GM21515 (cell line): ENCODE results near the gene TTLL7.

ENCODE experiments used
- ATAC-seq: cut with Tn5 transposase; IDR thresholded peaks from one replicate; pipeline ENCODE4 v1.9.1; 2021; ENCODE audit not compliant: unreplicated experiment

Gene TTLL7

GRCh38 chr1:83889707-83890106 lies 109.2 kb downstream of the TTLL7 start:
- ATAC-seq: no peak

- no peak for ATAC-seq
Measured at GRCh38 chr1:83887483-83887882, 111.4 kb downstream of the TTLL7 start.

DNA sequence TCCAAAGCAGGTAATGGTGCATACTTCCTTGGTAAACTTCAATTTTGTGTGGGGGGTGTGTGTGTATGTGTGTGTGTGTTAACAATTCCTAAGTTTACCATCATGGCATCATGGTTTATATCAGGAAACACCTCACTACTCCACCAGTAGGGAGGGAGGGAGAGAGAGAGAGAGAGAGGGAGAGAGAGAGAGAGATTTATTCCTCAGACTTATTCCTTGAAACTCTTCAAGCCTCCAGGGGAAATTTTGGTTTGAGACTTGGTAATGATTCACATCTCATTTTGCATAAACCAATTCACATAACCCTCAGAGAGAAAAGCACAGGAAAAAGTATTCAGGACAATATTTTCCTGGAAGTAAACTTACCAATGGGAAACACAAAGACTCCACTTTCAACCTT lies 115.0 kb downstream of the TTLL7 start:
- no peak for ATAC-seq

DNA sequence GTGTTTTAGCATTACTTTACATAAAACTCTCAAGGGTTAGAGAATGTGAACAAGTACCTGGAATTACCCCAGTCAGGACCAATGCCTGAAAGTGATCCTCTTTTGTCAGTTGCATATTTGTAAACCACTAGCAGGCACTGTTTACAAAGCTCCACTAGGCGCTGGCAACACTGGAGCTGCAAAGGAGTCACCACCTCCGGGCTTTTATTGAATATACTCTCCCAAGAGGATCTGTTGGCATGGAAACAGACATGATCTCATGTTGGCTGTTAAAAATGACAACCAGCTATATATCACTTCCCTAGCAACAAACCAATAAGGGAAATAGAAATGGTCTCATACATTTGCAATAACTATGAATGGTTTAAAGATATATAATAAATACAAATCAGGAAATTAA lies 116.0 kb downstream of the TTLL7 start:
- ATAC-seq: no peak

- ATAC-seq: no peak
Measured at GRCh38 chr1:83872515-83872914, 126.4 kb downstream of the TTLL7 start.

DNA sequence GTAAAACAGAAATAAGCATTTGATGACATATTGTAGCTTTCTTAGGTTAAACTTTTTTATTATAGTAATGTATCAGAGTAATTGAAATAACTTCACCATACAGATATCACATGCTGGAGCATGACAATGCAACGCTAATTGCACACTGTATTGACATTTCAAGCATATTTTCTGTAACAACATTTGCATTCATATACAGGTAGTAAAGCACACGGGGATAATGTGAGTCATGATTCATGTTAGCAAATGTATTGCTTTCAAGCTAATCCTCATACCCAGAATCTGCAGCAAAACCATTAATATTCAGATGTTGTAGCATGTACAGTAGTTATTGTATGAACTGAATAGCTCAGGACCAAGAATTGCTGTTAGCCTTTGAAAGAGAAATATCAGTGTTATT lies 133.9 kb downstream of the TTLL7 start:
- no peak for ATAC-seq

DNA sequence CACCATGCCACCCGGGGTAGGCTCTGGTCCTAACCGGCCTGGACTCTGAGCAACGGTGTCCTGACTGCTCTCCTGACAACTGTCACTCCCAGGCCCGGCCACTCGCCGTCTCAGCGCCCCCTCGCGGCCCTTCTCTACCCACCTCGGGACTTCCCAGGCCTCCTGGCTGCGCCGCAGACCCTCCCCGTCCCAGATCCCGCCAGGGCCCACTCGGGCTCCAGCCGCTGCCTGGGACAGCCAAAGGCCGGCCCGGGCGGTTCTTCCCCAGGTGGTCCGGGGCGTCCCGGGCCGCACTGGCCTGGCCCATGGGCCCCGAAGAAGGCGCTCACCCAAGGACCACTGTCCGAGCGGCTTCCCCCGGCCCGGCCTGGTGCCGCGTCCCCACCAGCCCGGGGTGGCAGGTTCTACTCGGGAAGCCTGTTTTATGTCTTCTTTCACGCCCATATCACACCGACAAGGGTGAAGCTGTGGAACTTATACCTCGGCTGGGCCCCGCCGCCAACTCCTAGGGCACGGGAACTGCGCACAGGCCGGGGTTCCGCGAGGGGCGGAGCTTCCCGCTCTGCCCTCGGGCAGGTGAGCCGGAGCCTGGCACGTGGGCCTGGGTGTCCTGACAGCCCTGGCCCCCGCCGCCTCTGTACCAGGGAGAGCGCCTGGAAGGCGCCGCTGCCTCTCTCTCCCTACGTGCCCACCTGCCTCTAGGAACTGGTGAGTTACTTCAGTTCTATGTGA lies 138.3 kb downstream of the TTLL7 start:
- peak; percentile 94 for ATAC-seq

- ATAC-seq: no peak
Measured at GRCh38 chr1:83857716-83858115, 141.2 kb downstream of the TTLL7 start.

DNA sequence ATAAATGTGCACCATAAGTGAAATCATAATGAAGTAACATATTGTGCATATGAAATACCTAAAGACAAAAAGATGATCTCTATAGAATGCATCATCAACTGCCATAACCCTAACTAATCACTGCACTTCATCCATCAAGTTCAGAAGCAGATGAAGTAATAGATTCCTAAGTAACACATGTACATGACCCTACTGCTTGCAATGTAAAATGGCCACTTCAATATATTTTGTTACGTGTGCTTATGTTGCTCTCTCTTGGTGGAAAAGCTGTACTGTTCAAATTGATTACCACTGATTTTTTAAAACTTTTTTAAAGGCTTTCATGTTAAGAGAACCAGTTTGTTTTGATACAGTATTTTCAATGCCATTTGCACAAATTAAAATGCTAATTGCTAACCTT lies 141.8 kb downstream of the TTLL7 start:
- ATAC-seq: no peak

DNA sequence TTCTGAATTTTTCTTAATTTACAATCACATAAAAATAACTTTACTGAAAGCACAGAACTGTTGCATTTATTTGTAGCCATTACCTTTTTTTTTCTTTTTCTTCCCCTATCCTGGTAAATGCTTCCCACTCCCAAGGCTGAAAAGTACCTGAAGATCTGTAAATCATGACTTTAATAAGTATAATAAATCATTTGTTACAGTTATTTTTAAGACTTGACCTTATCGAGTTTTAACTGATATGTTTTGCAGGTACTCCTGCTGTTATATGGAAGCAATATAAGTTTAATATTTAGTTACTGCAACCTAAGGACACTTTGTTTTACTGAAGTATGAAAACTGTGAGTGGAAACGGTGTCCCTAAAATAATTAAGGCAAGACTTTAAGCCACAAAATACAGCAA lies 142.6 kb downstream of the TTLL7 start:
- no peak for ATAC-seq

DNA sequence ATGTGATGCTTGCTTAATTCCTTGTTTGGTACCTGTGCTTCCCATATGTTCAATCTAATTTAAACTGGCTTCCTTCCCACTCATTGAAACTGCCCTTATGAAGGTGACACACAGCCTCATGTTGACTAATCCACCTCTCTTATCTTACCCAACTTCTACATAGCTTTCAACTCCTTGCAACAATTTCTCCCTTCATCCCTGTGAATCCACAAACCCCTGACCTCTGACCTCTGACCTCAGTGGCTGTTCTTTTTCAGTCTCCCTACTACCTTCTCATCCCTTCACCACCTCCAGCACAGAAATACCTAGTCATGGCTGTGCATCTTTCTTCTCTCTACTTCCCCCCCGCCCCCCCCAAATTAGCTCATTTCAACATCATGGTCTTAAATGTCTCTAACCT lies 144.5 kb downstream of the TTLL7 start:
- no peak for ATAC-seq

DNA sequence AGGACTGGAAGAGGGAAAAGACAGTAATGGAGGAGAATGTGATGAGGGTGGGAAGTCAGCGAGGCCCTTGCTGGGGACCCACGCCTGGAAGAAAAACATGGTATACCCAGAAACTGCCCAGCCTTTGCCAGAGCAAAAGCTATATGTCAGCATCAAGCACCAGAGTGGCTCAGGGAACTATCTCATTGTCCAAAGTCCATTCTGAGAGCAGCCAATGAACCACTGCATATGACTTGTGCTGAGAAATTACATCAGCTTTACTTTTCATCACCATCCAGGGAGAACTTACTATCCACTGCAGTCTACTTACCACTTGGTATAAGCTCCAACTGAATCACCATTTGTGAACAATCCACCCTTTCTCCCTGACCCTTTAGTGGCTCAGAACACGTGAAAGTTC lies 148.1 kb downstream of the TTLL7 start:
- ATAC-seq: no peak

- ATAC-seq: no peak
Measured at GRCh38 chr1:83849191-83850061, 149.5 kb downstream of the TTLL7 start.

DNA sequence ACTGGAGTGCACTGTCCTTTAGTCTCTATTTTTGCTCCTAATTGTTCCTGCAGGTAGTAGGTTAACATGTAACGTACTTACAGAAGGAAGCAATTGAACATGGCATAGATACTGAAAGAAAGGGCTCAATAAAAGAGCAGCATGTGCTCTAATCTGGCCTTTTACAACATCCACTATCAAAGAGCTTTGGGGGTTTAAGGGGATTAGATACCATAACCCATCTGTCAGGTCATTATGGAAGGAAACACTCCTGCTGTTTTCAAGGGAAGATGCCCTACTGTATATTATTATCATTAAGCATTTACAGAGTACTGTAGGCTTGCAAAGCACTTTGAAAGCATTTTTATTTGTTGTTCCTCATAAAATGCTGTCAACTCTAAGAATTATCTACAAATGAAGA lies 152.8 kb downstream of the TTLL7 start:
- ATAC-seq: no peak

DNA sequence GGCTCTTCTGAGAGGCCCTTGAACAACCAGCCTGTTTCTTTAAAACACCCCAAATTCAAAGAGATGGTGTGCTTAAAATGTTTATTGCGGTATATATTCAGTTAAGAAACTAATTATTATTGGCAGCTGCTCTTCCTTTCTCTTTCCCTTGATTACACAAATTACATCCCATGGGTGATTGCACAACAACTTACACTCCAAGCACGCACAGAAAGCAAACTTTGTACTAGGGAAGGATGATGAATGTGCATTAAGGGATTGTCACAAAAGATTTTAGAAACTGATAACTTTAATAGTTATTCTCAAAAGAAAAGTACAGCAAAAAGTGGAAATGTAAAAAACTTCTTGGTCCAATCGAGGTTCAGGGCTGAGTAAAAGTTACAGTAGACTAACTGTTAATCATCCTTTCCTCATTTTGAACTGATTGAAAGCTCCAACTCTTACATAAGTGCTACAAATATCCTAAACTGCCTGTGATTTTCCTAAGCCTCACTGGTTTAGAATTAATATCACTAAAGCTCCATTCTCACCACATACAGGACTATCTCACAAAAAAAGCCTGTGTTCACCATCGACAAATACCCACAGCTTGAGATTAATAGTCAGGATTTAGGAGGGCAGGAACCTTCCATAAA lies 153.4 kb downstream of the TTLL7 start:
- no peak for ATAC-seq

- ATAC-seq: no peak
Measured at GRCh38 chr1:83844546-83844945, 154.4 kb downstream of the TTLL7 start.

DNA sequence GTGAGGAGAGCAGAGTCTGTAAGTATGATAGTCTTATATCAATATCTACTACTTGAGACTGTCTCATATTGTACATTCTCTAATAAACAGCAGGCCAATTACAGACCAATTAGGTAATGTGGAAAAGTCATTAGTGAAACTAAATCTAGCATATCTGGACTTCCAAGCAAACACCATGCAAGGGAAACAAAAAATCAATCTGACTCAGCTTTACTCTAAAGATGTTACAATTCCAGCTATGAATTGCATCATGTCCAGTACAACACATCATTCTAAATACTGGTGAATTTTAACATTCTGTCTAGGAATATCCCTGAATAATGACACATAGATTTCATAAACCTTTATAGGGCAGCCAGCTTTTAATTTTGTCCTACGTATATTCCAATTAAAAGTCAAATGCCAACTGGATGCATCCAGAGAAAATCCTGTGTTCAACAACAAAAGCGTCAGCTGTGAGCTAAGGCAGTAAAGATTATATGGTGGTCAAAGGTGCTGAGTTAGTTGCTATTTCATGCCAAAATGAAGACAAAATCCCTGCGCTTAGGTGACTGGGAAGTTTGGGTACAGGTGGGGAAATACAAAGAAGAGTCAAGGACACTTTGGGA lies 159.3 kb downstream of the TTLL7 start:
- no peak for ATAC-seq

DNA sequence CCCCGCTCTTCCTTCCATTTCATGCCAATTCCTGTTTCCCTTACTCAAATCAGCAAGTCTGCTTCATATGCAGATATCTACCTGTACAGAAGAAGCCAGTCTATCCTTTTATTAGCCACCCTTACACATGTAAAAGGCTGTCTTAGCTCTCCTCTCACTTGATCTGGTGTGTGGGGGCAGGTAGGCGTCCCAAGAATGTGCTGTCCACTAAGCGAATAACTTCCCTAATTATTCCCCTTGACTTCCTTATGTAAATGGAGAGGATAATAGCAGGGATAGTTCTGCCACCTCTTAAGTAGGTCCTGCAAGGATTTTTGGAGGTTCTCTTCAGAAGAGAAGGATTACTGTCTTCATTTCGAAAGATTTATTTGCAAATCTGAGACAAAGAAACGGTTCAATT lies 160.4 kb downstream of the TTLL7 start:
- ATAC-seq: no peak

- ATAC-seq: no peak
Measured at GRCh38 chr1:83836543-83836942, 162.4 kb downstream of the TTLL7 start.

- ATAC-seq: no peak
Measured at GRCh38 chr1:83834621-83835264, 164.2 kb downstream of the TTLL7 start.

DNA sequence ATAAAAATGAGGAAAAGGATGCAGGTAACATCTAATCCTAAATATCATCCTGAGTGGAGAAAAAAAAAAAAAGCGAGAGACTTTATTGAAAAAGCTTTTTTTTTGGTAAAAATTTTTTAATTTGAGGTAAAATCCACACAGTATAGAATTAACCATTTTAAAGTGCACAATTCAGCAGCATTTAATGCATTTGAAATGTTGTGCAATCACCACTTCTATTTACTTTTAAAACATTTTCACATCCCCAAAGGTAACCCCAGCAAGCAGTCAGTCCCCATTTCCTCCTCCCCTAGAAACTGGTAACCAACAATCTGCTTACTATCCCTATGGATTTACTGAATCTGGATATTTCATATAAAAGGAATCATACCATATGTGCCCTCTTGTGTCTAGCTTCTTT lies 166.7 kb downstream of the TTLL7 start:
- no peak for ATAC-seq
